BE2C (cell line): ENCODE data around the gene SLAMF9.
A peak's percentile ranks its signal among the peaks of the same experiment; 100 is the strongest.

ENCODE experiments used
- DNase-seq: peaks from one replicate; pipeline ENCODE4 v3.0.0-alpha.2; 2020
- H3K27me3 ChIP-seq: fragments of 250-450 bp; sonication (Bioruptor Pico); 2 replicates; pipeline ENCODE4 v1.5.1; 2020; ENCODE audit warnings: mild to moderate bottlenecking
- H3K36me3 ChIP-seq: fragments of 250-450 bp; sonication (Bioruptor Pico); 2 replicates; pipeline ENCODE4 v1.5.1; 2020; ENCODE audit warnings: mild to moderate bottlenecking
- H3K4me1 ChIP-seq: fragments of 250-450 bp; sonication (Bioruptor Pico); 2 replicates; pipeline ENCODE4 v1.5.1; 2020
- H3K4me3 ChIP-seq: 2 replicates; pipeline ENCODE4 v1.5.1; 2011; ENCODE audit warnings: low read depth, low read length
- H3K9me3 ChIP-seq: fragments of 250-450 bp; sonication (Bioruptor Pico); 2 replicates; pipeline ENCODE4 v1.5.1; 2020
- TF ChIP-seq, protein P1 (sequence below): IDR thresholded peaks from 2 replicates; pipeline ENCODE4 v1.5.1; 2012; ENCODE audit warnings: mild to moderate bottlenecking, low read depth, low read length

SLAMF9 gene

DNA sequence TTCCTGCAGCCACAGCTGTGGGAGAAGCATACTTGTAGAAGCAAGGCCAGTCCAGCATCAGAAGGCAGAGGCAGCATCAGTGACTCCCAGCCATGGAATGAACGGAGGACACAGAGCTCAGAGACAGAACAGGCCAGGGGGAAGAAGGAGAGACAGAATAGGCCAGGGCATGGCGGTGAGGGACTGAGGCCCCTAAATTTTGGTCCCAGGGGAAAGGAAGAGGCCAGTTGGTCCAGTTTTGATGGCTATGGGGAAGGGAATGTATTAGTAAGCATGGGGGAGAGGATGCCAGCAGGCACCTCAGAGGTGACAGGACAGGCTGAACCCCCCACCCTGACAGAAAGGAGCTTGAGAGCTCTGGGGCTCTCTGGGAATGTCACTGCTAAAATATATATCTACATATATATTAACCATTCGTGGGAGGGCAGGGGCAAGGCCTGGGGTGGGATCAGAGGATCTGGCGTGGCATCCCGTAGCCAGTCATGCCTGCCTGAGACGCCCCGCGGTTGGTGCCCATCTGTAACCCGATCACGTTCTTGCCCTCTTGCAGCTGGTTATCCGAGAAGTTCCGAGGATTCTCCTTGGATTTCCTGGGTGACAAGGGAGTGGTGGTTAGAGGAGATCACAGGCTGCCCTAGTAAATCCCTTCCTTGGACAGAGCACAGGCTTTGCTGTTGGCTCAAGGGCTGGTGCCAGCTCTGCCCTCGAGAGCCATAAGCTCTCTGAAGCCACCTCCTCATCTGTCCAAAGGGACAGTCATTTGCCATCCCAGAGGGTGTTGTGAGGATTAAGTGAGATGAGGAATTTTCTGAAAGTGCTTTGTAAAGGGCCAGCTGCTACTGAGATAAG lies 35.5 kb downstream of the SLAMF9 start:
- no peak for DNase-seq
- TF ChIP-seq, protein P1, sequence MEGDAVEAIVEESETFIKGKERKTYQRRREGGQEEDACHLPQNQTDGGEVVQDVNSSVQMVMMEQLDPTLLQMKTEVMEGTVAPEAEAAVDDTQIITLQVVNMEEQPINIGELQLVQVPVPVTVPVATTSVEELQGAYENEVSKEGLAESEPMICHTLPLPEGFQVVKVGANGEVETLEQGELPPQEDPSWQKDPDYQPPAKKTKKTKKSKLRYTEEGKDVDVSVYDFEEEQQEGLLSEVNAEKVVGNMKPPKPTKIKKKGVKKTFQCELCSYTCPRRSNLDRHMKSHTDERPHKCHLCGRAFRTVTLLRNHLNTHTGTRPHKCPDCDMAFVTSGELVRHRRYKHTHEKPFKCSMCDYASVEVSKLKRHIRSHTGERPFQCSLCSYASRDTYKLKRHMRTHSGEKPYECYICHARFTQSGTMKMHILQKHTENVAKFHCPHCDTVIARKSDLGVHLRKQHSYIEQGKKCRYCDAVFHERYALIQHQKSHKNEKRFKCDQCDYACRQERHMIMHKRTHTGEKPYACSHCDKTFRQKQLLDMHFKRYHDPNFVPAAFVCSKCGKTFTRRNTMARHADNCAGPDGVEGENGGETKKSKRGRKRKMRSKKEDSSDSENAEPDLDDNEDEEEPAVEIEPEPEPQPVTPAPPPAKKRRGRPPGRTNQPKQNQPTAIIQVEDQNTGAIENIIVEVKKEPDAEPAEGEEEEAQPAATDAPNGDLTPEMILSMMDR: no peak
- H3K36me3 ChIP-seq: peaks cover 6% of the 10 kb centered on the region
- no peak overlapping the region for H3K4me3 ChIP-seq
- H3K27me3 ChIP-seq: no peaks in the 10 kb centered on the region
- peaks cover 29% of the 10 kb centered on the region for H3K4me1 ChIP-seq
- no peaks in the 10 kb centered on the region; the same call in 1 of the 2 replicates for H3K9me3 ChIP-seq

DNA sequence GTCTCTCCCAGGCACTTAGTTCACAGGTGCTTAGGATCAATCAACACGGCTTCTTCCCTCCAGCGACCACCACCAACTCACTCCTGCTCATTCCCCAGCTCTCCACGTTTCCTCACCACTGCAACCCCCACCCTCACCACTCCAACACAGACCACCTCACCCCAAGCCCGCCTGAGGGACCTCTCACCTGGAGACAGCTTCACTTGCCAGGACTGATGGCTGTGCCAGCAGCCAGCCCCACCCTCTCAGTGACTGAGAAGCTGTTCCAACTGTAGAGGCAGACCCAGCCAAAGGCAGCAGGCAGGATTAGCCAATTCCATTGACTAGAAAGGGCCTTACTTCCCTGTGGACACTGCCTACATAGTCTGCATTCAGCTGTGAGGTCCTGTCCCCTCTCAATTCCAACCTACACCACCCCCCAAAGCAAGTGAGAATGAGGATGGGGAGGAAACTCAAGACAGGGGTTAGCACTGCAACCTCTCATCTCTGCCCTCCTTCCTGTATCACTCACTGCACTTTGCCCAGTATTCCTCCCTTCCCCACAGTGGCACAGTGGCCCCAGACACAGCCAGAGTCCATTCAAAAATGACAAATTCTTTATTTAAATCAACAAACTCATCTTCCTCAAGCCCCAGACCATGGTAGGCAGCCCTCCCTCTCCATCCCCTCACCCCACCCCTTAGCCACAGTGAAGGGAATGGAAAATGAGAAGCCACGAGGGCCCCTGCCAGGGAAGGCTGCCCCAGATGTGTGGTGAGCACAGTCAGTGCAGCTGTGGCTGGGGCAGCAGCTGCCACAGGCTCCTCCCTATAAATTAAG lies 36.3 kb downstream of the SLAMF9 start:
- TF ChIP-seq, protein P1: no peak
- no peaks in the 10 kb centered on the region for H3K27me3 ChIP-seq
- no peak for DNase-seq
- H3K9me3 ChIP-seq: no peaks in the 10 kb centered on the region; the same call in 1 of the 2 replicates
- no peak overlapping the region for H3K4me3 ChIP-seq
- peaks cover 6% of the 10 kb centered on the region for H3K36me3 ChIP-seq
- peaks cover 23% of the 10 kb centered on the region for H3K4me1 ChIP-seq

DNA sequence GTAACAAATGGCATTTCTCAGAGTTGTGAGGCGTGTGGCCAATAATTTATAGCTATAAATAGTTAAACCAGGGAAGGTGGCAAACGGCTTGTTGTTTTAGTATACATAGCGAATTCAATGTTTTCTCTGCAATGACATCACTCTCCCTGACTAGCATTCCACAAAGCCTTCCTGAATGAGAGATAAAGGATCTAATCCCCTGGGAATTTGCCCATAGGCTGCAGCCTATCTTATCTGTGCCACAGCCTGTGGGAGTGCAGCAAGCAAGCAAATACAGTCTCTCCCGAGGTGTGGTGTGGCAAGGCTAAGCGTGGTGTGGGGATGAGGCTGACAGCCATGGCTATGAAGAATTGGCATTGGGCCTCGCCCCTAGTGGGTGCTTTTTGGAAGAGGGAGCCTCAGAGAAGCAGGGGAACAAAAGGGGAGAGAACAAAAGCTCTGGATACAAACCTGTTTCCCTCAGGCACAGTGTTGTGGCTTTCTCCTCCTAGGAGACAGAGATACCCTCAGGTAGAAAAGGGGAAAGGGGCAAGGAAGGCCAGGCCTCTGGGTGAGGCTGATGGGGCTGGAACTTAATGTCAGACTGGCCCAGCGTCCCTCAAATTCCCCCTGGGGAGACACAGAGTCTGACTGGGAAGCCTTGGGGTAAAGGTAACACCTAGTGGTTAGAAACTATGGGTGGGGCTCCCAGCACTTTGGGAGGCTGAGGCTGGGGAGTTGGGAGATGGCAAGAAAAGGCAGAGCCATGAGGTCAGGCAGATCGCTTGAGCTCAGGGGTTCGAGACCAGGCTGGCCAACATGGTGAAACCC lies 37.6 kb downstream of the SLAMF9 start:
- TF ChIP-seq, protein P1: no peak
- DNase-seq: peak; percentile 62
- peaks cover 6% of the 10 kb centered on the region for H3K36me3 ChIP-seq

DNA sequence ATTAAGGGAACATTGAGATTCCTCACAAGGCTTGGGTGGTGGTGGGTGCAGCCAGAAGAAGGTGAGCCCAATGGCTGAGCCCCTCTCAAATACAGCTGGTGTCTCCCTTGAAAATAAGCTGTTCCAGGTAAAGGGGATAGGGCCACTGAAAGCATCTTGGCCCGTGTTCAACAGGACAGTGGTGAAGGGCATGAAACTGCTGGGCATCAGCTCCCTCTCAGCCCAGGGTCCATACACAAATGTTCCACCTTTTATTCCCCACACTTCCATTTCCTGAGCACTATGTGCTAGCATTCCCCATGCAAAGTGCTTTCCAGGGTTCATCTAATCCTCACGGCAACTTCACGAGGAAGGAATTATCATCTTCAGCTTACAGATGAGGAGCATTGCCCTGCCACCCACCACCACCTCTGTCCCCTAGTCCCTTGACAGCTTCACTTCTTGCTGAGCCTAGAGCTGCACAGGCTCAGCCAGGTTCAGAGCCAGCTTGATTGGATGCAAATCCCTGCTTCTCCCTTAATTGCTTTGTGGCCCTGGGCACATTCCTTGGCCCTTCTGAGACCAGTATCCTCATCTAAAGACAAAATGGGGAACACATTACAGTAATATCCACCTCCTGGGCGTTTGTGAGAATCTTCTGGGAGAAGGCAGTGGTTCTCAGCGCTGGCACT lies 38.3 kb downstream of the SLAMF9 start:
- H3K36me3 ChIP-seq: peaks cover 6% of the 10 kb centered on the region
- no peak for DNase-seq
- TF ChIP-seq, protein P1: no peak
- no peak overlapping the region for H3K4me3 ChIP-seq
- H3K9me3 ChIP-seq: no peaks in the 10 kb centered on the region; the same call in 1 of the 2 replicates
- H3K27me3 ChIP-seq: no peaks in the 10 kb centered on the region
- peaks cover 19% of the 10 kb centered on the region for H3K4me1 ChIP-seq

More for the DNA sequence above, 37.6 kb downstream of the SLAMF9 start:
- no peaks in the 10 kb centered on the region for H3K27me3 ChIP-seq
- H3K4me1 ChIP-seq: peaks cover 16% of the 10 kb centered on the region
- no peak overlapping the region for H3K4me3 ChIP-seq
- H3K9me3 ChIP-seq: no peaks in the 10 kb centered on the region; the same call in 1 of the 2 replicates

DNA sequence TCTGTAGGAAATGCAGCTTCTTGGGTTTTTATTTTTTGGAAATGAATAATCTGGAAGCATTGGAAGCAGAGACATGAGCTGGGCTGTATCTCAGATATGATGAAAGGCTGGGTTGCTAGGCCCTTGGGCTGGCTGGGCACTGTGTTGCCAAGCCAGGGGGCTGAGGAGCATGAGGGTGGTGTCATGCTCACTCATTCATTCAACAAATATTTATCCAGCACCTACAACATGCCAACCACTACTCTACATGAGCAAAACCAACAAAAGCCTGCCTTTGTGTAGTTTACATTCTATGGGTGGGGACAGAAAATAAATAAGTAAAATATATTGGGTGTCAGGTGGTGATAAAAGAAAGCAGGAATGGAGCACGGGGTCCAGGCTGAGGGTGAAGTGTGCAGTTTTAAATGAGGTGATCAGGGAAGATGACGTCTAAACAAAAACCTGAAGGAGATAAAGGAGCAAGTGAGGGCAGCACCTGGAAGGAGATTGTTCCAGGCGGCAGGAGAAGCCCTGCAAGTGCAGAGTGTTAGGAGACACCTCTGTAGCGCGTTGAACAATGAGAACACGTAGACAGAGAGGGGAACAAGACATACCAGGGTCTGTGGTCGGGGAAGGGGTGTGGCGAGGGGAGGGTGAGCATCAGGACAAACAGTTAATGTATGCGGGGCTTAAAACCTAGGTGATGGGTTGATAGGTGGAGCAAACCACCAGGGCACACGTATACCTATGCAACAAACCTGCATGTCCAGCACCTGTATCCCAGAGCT lies 39.6 kb downstream of the SLAMF9 start:
- Histone ChIP-seq H3K9me3 (no peaks in the 10 kb centered on the region; the same call in 1 of the 2 replicates), H3K4me1 (peaks cover 31% of the 10 kb centered on the region), H3K36me3 (0 out of 2 replicates have a peak, but pooled peaks cover 2% of the 10 kb centered on the region), H3K4me3 (no peak overlapping the region), H3K27me3 (no peaks in the 10 kb centered on the region)
- TF ChIP-seq, protein P1: no peak
- DNase-seq: no peak
